ENCODE data around the gene GAGE13. TPM values are rescaled to one million over a fixed set of nuclear protein-coding genes. Genes with fewer than 3 reads are reported as not detected.
"Not testable (repeated sequence)": the region's sequence is repeated elsewhere in the genome, so short reads cannot be mapped to it uniquely, and the experiment has no call there.

GAGE13 gene
- total and polyA plus RNA-seq, 2 of the 4 experiments (the other 2 are of a cell fraction): not detected

GRCh38 chrX:49307775-49308174 lies 23.6 kb upstream of the GAGE13 start:
- in situ Hi-C loops (cut with MboI; ENCODE audit: low sequenced_read_pairs); H4K20me1 ChIP-seq (ENCODE audit: insufficient read depth, low read length); H2AFZ ChIP-seq (replicated peaks; ENCODE audit: low read length, poor library complexity); H3K14ac ChIP-seq (replicated peaks; ENCODE audit: low read depth, low read length); H3K23ac ChIP-seq (ENCODE audit: low read depth, low read length); H3K4ac ChIP-seq (ENCODE audit: low read depth, low read length); H3K18ac ChIP-seq (ENCODE audit: low read depth, low read length); H2AK5ac ChIP-seq (ENCODE audit: low read depth, low read length); H3K4me1 ChIP-seq (ENCODE audit: control insufficient read depth, insufficient read depth, low read length); H2BK15ac ChIP-seq (ENCODE audit: low read depth, low read length); H3K9ac ChIP-seq (ENCODE audit: low read depth, low read length); POLR2A ChIA-PET (ENCODE audit: unreplicated experiment); H4K91ac ChIP-seq (ENCODE audit: insufficient read depth, low read depth, low read length); ATAC-seq (ENCODE audit: low read depth); BruUV-seq (replicated peaks); H4K5ac ChIP-seq (ENCODE audit: low read depth, low read length); H2BK5ac ChIP-seq (ENCODE audit: low read depth, low read length, poor library complexity, severe bottlenecking); H3K9me1 ChIP-seq (ENCODE audit: insufficient read depth, low read length); H2AK9ac ChIP-seq (replicated peaks; ENCODE audit: low read depth, low read length, poor library complexity); CTCF ChIA-PET; H3K4me2 ChIP-seq (ENCODE audit: low read depth, low read length); H3K9me3 ChIP-seq (ENCODE audit: control insufficient read depth, insufficient read depth, low read length); H3K4me3 ChIP-seq (ENCODE audit: insufficient read depth, low read depth, low read length); H3K36me3 ChIP-seq (ENCODE audit: control insufficient read depth, insufficient read depth, low read length); H2BK20ac ChIP-seq (ENCODE audit: low read depth, low read length); H2BK120ac ChIP-seq (ENCODE audit: low read depth, low read length); intact Hi-C loops (cut with micrococcal nuclease); H3K27me3 ChIP-seq (ENCODE audit: control insufficient read depth, insufficient read depth, low read length); DNase-seq; H4K8ac ChIP-seq (ENCODE audit: low read depth in 2 of 2, low read length in 2 of 2); H3K27ac ChIP-seq (ENCODE audit: insufficient read depth, low read length); H3K79me1 ChIP-seq (ENCODE audit: low read depth in 1 of 2, low read length in 2 of 2); dilution Hi-C loops (cut with HindIII; ENCODE audit: low sequenced_read_pairs, unreplicated experiment); H3K56ac ChIP-seq (ENCODE audit: extremely low read depth, insufficient read depth, low read length): not testable (repeated sequence)
- no CpG with 5 or more reads among the region's 2 CpGs for WGBS, 2 experiments (ENCODE audit: extremely low coverage in 2 of 2, insufficient read length in 1 of 2)
